Activated CD4-positive, alpha-beta T cell treated with anti-CD3 and anti-CD28 coated beads for 48 hours (primary cell): ENCODE results near the gene IGIP.

Experiments
- DNase-seq: peaks from one replicate; pipeline ENCODE4 v3.0.0-alpha.2; 2020

The IGIP gene

DNA sequence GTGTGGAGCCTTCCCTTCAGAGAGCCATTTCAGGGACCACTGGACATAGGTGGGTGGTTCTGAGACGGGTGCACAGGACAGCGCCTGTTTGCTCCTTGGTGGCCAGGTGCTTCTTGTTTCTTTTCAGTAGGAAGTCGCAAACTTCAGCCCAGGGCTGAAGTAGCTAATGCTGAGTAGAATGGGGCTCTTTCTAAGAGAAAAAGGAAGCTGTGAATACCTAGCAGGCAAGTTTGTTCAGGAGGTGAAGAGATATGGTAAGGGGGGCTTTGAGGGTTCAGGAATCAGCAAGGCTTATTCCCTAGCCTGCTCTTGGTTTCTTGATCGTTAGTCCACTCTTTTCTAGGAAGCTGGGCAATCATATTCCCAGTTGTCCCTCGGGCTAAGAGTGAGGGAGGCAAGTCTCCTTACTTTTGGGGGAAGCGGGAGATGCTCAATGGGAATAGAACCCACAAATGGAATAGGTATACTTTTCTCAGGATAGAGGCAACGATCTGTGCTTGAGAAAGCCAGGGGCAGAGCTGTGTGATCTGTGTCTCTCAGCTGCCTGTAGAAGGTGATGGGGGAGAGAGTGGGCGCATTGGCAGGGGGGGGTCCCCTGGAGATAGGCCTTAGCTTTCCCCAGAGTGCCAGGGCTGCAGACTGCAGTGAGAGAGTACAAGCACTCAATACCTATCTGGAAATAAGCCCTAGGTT lies 13.7 kb upstream of the IGIP start:
- no peak for DNase-seq

DNA sequence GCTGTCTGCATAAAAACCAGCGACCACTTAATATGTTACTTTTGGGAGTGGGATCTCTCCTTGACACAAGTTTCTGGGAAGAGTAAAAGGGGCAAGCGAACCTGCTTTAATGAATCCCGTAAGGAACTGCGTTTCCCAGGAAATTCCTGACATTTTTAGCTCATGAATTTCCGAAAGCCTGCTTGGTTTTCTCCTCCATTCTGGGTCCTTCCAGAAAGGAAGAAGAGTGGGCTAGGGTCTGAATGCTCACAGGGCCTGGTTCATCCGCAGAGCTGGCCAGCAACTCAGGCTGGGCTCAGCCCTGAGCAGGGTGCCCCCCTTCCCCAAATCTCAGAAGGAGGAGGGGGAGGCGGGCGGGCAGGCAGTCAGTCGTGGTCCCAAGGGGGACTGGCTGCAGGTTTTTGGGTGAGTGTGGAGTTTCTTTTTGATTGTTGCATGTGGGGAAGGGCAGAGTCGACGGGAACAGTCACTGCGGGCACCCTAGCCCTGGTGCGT lies 13.0 kb upstream of the IGIP start:
- no peak for DNase-seq

GRCh38 chr5:140113180-140113698 lies 12.5 kb upstream of the IGIP start:
- peak; percentile 29 for DNase-seq

DNA sequence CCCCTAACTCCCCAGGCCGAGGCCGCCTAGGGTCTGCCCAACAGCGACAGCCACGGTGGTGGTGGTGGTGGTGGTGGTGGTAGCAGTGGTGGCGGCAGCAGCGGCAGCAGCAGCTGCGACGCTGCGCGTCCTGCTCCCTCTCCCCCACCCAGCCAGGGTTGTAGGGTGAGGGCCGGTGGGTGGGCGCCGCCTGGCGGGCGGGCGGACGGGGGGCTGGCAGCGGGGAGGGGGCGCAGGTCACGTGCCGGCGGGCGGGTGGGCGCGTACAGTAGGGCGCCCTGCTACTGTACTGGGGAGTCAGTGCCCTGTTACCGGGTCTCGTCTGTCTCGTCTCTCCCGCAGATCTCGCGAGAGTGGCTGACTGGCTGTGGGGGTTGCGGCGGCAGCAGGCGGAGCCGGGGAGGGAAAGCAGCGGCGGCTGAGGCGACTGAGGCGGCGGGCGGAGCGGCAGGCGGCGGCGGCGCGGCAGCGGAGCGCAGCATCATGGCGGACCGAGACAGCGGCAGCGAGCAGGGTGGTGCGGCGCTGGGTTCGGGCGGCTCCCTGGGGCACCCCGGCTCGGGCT lies 12.0 kb upstream of the IGIP start, which contains the start of gene PURA:
PURA (plus strand) TSS at position 411 of the 565 bp plus-strand sequence; CDS start at position 484, 73 bp downstream.
- peak; percentile 97 for DNase-seq

DNA sequence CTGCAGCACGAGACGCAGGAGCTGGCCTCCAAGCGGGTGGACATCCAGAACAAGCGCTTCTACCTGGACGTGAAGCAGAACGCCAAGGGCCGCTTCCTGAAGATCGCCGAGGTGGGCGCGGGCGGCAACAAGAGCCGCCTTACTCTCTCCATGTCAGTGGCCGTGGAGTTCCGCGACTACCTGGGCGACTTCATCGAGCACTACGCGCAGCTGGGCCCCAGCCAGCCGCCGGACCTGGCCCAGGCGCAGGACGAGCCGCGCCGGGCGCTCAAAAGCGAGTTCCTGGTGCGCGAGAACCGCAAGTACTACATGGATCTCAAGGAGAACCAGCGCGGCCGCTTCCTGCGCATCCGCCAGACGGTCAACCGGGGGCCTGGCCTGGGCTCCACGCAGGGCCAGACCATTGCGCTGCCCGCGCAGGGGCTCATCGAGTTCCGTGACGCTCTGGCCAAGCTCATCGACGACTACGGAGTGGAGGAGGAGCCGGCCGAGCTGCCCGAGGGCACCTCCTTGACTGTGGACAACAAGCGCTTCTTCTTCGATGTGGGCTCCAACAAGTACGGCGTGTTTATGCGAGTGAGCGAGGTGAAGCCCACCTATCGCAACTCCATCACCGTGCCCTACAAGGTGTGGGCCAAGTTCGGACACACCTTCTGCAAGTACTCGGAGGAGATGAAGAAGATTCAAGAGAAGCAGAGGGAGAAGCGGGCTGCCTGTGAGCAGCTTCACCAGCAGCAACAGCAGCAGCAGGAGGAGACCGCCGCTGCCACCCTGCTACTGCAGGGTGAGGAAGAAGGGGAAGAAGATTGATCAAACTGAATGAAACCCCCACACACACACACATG lies 11.2 kb upstream of the IGIP start:
- peak; percentile 46 for DNase-seq

GRCh38 chr5:140115186-140115500 lies 10.6 kb upstream of the IGIP start:
- no peak for DNase-seq

DNA sequence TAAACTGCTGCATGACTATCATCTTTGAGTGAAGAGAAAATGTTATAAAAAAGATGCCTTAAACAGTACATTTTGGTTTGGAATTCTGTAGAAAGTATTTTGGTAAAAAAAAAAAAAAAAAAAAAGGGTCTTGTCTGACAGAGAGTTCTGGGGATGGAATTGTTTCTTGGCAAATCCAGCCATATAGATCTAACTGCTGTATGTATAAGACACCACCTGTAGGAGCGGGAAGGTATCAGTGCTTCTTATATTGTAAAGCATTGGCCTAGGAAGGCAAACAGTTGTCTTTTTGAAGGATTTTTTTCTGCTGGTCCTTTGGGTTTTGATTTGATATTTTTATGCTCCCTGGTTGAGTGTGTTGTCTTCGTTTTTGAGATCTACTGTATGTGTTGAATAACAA lies 9.0 kb upstream of the IGIP start:
- DNase-seq = no peak

GRCh38 chr5:140117523-140117922 lies 8.2 kb upstream of the IGIP start:
- DNase-seq = no peak

DNA sequence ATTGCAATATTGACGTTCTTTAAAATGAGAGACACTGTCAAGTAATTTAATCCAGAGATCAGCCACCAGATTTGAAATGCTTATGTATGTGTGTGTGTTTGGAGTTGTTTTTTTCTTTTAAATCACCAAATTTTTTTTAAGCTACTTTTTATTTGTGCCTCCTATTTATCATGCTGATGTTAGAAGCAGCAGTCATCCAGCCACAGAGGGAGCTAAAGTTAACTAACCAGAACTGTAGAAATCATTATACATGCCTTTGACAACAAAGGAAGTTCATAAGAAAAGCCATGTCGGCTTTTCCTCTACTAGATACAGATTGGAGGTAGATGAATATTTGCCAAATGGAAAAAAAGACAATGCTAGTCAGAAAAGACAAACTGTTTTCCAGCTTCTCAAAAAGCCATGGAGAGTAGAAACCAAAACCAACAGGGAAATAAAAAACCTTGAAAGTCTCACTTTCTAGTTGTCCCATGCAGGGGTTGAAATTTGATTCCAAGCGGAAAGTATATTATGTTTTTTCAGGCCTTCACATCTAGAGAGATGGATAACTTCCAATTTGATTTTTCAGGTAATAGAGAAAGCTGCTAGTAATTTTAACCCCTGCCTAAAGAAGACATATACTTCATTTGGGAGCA lies 7.3 kb upstream of the IGIP start:
- DNase-seq = no peak

DNA sequence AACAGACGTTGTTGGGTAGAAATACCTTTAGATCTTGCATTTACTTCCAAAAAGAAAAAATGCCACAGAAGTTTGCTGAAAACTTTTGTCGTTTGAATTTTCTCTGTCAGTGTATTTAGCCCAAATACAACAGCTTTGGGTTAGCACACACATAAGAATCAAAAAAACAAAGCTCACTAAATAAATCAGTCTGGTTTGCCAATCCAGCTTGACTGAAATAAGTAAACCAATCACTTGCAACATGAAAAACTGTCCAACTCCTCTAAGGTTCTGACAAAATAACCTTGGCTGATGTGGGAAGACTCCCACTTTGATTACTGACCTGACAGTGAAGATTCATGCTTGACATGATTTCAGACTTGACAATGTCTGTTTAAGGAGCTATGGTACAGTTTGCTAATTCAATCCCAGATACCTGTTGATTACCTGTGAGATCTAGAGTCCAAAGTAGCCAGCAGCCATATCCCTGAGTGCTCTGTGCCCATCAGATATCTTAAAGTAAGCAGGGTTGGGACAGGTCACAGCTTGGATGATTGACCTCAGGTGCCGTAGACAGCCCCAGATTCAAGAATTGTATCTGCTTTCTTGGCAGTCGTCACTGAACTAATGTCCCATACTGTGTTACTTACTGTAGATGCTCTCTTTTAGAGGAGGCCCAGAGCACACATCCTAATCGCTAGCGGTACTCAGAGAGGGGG lies 727 bp downstream of the IGIP start:
- DNase-seq = no peak

DNA sequence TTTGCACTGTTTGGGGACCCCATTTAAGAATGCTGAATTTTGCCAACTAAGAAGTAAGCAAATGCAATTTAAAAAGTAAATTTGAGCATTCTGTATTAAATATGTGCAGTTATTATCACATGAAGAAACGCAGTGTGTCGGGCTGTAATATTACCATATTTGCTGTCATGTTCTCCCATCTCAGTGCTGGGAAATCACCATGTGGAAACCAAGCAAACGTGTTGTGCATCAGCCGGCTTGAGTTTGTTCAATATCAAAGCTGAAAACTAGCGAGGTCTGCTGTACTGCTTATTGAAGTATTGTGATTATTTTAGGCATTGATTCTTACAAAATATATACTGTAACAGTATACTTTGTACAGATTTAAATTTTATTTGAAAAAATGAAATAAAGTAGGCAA lies 2.6 kb downstream of the IGIP start:
- DNase-seq = no peak

- no peak for DNase-seq
These were observed 5.4 kb downstream of the IGIP start for GRCh38 chr5:140130949-140131733.

DNA sequence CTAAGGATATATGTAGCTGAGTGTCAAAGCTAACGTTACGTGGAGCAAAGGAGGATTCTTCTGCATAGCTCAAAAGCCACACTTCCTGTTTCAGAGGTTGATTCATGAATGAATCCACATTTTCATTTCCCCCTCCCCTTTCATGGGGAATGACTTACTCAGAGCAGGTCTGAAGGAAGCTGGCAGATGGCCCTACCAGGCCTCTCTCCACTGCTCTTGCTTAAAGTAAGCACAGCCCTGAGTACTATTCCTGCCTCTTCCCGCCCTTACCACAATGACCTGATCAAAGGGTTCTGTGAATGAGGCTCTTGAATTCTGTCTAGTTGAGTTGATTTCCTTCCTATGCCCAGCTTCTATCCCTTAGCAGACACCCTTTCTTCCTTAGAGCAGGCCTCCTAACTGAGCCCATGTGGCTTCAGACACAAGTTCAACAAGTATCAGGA lies 6.3 kb downstream of the IGIP start:
- no peak for DNase-seq

DNA sequence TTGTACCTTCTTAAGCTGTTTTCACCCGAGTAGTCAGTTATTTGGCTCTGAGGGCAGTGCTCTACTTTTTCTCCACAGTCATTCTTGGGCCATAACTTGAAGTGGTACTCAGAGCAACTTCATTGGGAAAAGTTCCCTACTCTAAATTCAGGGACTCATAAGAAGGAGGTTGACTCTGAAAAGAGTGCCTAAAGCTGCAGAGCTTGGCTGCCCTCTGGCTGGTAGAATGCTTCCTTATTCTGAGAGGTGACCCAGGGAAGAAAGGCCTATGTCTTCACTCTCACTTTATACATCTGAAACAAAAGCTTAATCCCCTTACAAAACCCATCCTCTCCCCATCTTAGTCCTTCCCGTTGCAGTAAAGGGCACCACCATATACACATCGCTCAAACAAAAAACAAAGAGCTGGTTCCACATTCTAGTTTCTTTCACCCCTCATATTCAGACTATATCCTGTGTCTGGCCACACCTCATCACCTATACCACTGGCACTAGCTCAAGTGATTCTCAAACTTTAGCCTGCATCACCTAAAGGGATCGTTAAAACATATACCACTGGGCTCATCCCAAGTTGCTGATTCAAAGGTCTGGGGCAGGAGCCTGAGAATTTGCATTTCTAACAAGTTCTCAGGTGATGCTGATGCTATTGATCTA lies 7.9 kb downstream of the IGIP start:
- DNase-seq = no peak

GRCh38 chr5:140134277-140134935 lies 8.7 kb downstream of the IGIP start:
- DNase-seq = no peak

DNA sequence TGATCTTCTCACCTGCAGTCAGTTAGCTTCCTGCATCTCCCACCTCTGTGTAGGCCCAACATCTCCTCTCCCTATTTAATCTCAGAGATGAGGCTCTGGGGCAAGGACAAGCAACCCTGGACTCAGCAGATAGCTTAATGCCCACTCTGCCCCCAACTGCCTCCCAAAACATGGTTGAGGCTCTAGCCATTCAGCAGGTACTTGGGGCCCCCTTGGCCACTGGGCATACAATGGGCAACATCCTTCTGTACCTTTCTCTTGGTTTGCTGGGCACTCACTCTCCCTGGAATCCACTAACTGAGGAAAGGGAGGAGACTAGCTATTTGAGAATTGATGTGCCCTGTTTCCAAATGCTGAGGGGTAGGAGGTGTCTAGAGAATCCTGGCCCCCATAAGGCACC lies 9.4 kb downstream of the IGIP start:
- no peak for DNase-seq

GRCh38 chr5:140136624-140137023 lies 10.9 kb downstream of the IGIP start:
- no peak for DNase-seq

GRCh38 chr5:140140435-140140834 lies 14.7 kb downstream of the IGIP start:
- DNase-seq = no peak

DNA sequence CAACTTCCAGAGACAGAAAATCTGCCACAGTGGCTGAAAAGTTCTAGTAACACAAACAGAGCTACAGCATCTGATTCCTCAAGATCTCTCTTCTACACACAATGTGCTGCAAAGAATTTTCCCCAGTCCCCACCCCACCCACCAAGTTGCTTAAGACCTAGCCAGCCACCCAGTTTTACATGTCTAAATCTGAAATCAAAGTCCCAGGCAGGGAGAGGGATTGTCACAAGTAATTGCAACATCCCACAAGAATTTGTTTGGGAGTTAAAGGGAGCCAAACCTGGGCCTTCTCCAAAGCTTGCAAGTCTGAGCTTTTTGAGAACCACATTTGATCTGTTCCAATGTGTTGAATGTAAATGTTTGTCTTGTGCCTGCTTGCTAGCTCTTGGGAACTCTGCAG lies 15.5 kb downstream of the IGIP start:
- DNase-seq = no peak

DNA sequence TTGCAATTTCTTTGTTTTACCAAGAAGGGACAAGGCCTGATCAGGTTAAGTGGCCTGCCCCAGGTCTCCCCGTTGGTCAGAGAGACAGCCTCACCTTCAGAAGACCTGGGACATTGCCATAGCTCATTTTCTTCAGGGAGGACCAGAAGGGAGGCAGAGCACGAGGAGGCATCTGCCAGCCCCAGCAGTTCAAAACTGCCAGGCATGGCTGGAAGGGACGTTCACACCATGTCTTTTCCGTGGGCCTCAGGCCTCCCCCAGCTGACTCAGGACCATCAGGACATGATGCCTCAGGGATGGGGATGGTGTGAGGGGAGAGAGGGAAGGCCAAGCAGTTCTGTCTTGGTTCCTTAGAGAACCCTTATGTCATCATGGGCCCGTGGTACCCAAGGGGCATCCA lies 16.5 kb downstream of the IGIP start:
- DNase-seq = no peak

- no peak for DNase-seq
These were observed 17.1 kb downstream of the IGIP start for GRCh38 chr5:140142856-140143255.
